ENCODE data around the gene TRIM74.
"Not testable (repeated sequence)": the region's sequence is repeated elsewhere in the genome, so short reads cannot be mapped to it uniquely, and the experiment has no call there.

DNA sequence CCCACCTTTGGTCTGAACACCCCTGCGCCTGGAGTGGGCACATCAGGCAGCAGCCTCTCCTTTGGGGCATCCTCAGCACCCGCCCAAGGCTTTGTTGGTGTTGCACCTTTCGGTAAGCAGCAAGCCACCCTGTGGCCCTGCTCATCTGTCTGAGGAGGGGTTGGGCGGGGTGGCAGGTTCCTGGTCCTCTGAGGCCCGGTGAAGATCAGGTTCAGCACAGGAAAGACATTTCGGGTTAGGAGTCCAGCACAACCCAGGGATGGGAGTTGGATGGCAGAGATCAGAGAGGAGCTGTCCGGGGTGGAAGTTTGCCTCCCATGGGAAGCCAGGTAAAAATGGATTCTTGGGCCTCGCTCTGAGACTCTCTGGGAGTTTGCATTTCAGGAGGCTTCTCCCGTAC, 23.7 kb downstream of the TRIM74 start:
- TF ChIP-seq, protein P1, sequence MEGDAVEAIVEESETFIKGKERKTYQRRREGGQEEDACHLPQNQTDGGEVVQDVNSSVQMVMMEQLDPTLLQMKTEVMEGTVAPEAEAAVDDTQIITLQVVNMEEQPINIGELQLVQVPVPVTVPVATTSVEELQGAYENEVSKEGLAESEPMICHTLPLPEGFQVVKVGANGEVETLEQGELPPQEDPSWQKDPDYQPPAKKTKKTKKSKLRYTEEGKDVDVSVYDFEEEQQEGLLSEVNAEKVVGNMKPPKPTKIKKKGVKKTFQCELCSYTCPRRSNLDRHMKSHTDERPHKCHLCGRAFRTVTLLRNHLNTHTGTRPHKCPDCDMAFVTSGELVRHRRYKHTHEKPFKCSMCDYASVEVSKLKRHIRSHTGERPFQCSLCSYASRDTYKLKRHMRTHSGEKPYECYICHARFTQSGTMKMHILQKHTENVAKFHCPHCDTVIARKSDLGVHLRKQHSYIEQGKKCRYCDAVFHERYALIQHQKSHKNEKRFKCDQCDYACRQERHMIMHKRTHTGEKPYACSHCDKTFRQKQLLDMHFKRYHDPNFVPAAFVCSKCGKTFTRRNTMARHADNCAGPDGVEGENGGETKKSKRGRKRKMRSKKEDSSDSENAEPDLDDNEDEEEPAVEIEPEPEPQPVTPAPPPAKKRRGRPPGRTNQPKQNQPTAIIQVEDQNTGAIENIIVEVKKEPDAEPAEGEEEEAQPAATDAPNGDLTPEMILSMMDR (IDR thresholded peaks at IDR 0.05; ENCODE audit: insufficient read depth, low read length, poor library complexity, severe bottlenecking): not testable (repeated sequence)
- TF ChIP-seq EZH2phosphoT487 (conservative IDR thresholded peaks at IDR 0.05; ENCODE audit: low read length): not testable (repeated sequence)
